Activated CD4-positive, alpha-beta T cell treated with anti-CD3 and anti-CD28 coated beads, Interleukin-2, Interleukin-4, amounts not matched to agents 100 ng/mL and 50 ng/mL, durations not matched to agents 16 hours and 8 hours (primary cell): ENCODE data around the gene SMURF1.

ENCODE experiments used
- DNase-seq: peaks from one replicate; pipeline ENCODE4 v3.0.0-alpha.2; 2020; ENCODE audit warnings: low spot score

Gene SMURF1

GRCh38 chr7:99004781-99005500 is 139.0 kb downstream of the SMURF1 start:
- DNase-seq, result no peak

DNA sequence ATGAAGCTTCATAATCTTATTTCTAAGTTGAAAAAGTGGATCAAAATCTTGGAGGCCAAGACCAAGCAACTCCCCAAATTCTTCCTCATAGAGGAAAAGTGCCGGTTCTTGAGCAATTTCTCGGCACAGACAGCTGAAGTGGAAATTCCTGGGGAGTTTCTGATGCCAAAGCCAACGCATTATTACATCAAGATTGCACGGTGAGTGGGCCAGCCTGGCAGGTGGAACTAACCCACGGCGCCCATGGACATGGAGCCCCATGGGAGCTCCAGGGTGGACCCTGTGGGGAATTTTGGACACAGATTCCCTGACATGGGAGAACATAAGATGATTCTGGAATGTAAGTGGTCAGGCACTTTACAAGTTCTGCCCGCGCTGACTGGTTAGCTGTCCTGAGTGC is 139.7 kb downstream of the SMURF1 start:
- DNase-seq, result no peak

DNA sequence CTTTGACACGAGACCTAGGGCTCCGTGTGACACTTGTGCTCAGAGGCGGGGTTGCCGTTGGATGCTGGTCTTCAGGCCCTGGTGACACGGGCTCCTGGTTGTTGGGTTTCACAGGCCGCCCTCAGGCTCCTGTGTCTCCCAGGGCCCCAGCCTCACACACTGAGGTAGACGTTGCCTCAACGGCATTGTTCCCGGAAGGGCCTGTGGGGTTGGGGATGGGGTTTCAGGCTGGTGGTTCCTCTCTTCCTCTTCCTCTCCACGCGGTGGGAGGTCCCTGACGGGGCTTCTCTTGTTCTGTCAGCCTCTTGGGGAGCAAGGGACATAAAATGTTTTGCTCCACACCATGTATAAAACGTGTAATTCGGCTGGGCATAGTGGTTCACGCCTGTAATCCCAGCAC is 140.5 kb downstream of the SMURF1 start:
- DNase-seq, result no peak

DNA sequence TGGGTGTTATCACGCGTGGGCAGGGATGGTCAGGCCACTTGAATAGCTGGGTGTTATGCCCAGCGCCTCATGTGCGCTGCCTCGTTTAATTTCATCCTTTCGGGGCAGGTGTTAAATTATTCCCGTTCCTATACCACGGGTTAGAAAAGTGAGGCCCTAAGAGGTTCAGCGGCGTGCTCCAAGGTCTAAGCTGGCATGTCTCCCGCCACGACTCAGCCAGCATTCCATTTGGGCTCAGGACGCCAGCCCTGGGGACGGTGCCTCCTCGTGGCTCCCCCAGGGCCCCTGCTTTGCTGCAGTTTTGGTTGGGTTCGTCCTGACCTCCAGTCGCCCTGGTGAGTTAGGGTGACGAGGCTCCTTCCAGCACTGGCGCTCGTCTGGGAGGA is 141.1 kb downstream of the SMURF1 start:
- DNase-seq, result no peak

DNA sequence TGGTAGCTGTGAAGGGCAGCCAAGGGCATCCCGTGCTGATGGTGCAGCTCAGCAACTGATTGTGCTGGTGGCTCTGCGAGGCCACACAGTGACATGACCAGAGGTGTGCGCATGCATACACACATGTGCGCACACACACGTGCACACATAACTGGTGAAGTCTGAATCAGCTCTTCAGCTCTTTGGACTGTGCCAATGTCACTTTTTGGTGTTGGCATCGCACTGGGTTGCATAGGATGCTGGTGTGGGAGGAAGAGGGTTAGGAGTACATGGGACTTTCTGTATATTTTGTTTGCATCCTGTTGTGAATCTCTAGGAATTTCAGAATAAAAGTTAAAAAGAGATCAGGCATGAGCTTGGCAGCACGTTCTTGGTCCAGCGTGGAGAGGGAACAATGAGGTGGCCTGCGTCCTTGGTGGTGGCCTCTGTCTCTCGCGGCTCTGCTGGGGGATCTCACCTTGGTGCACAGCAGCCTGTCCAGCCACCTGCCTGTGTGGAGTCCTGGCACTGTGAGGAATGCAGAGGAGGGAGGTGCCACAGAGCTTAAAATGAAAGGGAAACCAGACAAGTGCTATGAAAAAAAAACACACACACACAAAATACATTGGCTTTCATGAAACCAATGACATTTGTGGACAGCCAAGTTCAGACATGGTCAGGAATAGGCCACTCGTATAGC is 141.6 kb downstream of the SMURF1 start:
- no peak for DNase-seq

DNA sequence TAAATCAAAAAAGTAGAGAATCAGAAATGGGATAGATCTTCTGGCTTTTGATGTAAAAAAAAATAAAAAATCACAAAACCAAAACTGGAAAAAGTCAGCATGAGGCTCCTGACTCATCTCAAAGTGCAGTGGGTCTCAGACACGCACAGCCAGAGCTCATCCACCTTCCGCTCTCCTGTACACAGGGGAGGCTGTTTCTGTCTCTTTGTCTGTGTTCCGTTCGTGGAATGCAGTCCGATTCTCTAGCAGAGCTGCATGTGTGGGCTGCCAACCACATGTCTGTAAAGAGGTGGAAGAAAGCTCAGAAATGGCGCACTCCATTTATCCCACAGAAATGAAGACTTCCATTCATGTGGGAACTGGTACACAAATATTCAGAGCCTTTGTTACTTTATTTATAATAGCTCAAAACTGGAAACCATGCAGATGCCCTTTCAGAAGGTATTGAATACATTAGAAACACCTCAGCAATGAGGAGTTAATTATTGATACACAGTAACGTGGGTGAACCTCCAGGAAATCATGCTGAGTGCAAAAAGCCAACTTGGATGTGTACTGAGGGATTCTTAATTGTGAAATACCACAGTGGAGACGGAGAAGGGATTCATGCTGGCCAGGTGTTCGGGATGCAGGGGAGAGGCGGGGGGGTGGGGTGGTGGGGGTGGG is 142.3 kb downstream of the SMURF1 start:
- no peak for DNase-seq

DNA sequence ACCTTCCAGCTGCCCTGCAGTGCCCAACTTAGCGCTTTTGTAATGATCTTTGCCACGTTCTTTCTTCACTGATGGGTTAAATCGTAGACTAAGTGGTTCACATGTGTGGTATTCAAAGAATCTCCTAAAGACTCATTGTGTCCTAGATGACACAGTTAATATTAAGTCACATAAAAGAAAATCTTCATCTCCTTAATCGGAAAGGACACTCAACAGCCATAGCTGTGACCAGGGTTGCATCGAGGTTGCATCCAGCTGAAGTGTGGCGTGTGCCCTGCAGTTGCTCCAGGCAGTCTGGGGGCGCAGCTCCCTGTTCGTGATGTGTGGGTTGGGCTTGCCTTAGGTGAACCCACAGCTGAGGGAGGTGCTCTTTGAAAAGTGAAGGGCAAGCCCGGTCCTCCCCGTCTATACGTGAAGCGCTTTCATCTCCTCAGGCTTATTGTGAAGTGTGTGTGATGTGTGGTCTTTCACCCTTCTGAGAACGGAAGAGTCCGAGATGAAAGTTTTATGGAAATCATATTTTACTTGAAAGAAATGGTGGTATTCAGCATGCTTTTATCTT is 142.9 kb downstream of the SMURF1 start:
- no peak for DNase-seq

DNA sequence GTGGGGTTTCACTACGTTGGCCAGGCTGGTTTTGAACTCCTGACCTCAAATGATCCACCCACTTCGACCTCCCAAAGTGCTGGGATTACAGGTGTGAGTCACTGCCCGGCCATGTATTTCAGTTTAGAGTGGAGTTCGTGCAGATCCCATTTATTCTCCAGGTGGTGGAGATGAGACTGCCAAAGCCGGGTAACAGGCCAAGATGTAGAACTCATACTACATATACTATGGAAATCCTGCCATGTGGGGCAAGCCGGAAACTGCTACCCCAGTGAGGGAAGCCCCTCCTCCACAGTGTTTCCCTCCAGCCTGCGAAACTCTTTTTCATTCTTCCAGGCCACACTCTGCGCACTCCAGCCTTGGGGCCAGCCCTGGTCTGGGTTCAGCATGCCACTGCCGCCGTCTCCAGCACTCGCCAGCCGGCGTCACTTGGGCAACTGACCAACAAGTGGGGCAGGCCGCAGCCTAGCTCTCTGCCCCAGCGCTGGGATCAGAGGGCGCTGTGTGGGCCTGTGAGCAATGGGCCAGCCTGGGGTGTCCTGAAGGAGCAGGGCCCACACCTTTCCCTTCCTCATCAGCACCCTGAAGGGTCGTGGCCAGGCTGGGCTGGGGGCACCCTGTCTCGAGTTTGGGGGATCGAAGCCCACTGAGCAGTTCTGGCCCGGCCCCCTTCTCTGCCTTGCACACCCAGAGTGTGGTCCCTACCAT is 143.6 kb downstream of the SMURF1 start:
- DNase-seq, result no peak

GRCh38 chr7:98998821-98999725 is 144.8 kb downstream of the SMURF1 start:
- DNase-seq, result no peak

GRCh38 chr7:98997846-98998245 is 146.1 kb downstream of the SMURF1 start:
- DNase-seq, result no peak

GRCh38 chr7:98996150-98996552 is 147.8 kb downstream of the SMURF1 start:
- peak; percentile 14 for DNase-seq

DNA sequence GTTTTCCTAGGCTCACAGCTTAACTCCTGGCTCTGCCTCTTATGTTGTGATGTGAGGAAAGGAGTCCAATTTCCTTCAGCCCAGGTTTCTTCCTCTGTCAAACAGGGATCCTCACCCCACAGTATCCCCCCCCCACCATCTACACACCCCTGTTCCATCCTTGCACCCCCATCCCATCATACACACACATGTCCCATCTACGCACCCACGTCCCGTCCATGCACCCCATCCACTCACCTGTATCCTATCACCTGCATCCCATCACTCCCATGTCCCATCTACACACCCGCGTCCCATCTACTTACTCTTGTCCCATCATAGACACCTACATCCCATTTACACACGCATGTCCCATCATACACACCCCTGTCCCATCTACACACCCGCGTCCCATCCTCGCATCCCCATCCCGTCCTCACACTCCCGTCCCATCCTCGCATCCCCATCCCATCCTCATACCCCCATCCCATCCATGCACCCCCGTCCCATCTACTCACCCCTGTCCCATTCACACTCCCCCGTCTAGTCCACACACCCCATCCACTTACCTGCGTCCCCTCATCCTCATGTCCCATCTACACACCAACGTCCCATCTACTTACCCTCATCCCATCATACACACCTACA is 148.3 kb downstream of the SMURF1 start:
- DNase-seq, result no peak

GRCh38 chr7:98995111-98995510 is 148.8 kb downstream of the SMURF1 start:
- DNase-seq, result no peak

DNA sequence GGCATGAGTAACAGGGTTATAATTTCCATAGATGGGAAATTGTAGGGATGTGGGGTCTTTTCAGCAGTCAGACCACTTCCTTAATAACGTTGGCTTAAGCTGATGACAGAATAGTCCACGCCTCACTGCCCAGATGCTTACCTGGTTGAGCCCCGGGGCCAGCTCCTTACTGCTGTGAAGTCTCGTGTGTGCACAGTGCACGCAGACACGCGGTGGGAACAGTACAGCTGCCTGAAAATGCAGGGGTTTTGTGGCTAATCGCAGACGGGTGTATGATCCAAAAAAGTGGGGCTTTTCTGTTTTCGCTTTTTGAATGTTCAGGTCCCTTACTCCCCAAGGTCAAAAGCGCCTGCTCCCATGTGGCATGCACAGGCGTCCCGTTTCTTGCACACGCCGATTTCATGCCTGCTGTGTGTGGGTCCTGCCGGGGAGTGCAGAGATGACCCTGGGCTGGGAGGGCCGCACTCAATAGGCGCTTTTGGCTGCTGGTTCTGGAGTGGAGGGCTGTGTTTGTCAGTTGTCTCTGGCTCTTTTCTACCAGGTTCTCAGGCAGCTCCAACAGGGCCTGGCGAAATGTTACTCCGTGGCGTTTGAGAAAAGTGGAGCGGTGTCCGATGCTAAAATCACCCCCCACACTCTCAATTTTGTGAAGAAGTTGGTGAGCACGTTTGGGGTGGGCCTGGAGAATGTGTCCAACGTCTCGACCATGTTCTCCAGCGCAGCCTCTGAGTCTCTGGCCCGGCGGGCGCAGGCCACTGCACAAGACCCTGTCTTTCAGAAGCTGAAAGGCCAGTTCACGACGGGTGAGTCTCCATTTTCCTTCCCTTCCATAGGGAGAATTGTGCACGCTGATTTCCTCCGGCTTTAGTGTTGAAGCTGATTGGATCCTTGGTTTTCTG is 149.6 kb downstream of the SMURF1 start:
- DNase-seq, result no peak

- DNase-seq, result no peak
Measured at GRCh38 chr7:98993024-98993897, 150.6 kb downstream of the SMURF1 start.

GRCh38 chr7:98992076-98992475 is 151.8 kb downstream of the SMURF1 start:
- DNase-seq, result no peak

GRCh38 chr7:98991141-98991540 is 152.8 kb downstream of the SMURF1 start:
- no peak for DNase-seq

GRCh38 chr7:98990356-98990755 is 153.6 kb downstream of the SMURF1 start:
- no peak for DNase-seq

DNA sequence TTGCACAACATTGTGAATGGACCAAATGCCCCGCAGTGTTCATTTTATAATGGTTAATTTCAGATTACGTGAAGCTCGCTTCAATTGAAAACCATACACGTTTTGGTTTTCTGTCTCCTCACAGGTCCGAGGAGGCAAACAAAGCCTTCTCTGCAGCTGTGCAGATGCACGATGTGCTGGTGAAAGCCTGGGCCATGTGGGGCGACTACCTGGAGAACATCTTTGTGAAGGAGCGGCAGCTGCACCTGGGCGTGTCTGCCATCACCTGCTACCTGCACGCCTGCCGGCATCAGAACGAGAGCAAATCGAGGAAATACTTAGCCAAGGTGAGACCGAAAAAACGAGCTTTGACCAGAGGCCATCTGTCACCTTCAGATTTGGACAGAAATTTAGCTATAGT is 155.3 kb downstream of the SMURF1 start:
- DNase-seq, result no peak
